Uterus (tissue), 2 donors: Measurements from ENCODE around the gene NEDD4L.

ENCODE experiments used
- CTCF ChIP-seq, 4 experiments: fragments of 200-600 bp in 2 of 4; fragments of 450-650 bp in 2 of 4; sonication (generic) in 2 of 4; IDR thresholded peaks; one replicate each; pipeline ENCODE4 v1.5.1; 2016 to 2019; ENCODE audit warnings: antibody characterized with exemption in 4 of 4, mild to moderate bottlenecking in 2 of 4, moderate library complexity in 1 of 4
- POLR2A ChIP-seq, 2 donors: fragments of 450-650 bp; IDR thresholded peaks; one replicate each; pipeline ENCODE4 v1.6.1; 2016; ENCODE audit warnings: antibody characterized with exemption in 2 of 2, mild to moderate bottlenecking in 1 of 2, moderate library complexity in 1 of 2

- TF ChIP-seq CTCF (IDR thresholded peaks at IDR 0.05) (no peak), POLR2A (IDR thresholded peaks at IDR 0.05) (no peak)
Measured at GRCh38 chr18:58313491-58314032, 269.5 kb downstream of the NEDD4L start.
